GM12801 (cell line): ENCODE data around the gene ANKRD33.

Source experiments
- CTCF ChIP-seq: IDR thresholded peaks from one replicate; pipeline ENCODE4 v1.5.1; 2011; ENCODE audit warnings: control low read depth; ENCODE audit not compliant: insufficient read length; ENCODE audit errors: extremely low read depth

The ANKRD33 gene

GRCh38 chr12:51886021-51886710 is 1.7 kb upstream of the ANKRD33 start:
- TF ChIP-seq CTCF = no peak

GRCh38 chr12:51888316-51889215 is 663 bp downstream of the ANKRD33 start:
- no peak for TF ChIP-seq CTCF

- no peak for TF ChIP-seq CTCF
These were observed 1.6 kb downstream of the ANKRD33 start for GRCh38 chr12:51889216-51890132.

GRCh38 chr12:51890133-51890464 is 2.2 kb downstream of the ANKRD33 start:
- no peak for TF ChIP-seq CTCF

DNA sequence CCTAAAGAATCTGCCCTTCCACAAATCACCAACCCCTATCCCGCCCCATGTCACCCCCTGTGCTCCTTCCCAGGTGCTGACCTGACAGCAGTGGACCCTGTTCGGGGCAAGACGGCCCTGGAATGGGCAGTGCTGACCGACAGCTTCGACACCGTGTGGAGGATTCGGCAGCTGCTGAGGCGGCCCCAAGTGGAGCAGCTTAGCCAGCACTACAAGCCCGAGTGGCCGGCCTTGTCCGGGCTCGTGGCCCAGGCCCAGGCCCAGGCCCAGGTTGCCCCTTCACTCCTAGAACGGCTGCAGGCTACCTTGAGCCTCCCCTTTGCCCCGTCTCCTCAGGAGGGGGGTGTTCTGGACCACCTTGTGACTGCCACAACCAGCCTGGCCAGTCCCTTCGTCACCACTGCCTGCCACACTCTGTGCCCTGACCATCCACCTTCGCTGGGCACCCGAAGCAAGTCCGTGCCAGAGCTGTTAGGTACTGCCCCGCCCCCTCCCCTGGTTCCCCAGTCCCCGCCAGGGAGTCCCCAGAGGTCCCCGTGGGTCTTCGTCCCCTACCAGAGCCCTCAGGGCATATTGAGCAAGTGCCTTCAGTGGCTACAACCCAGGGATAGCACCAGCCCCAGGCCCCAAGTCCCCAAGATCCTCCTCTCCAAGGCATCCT is 2.7 kb downstream of the ANKRD33 start:
- no peak for TF ChIP-seq CTCF

GRCh38 chr12:51891843-51892242 is 3.9 kb downstream of the ANKRD33 start:
- no peak for TF ChIP-seq CTCF
